H1 (cell line): ENCODE results near the gene DCK. TPM values are rescaled to one million over a fixed set of nuclear protein-coding genes. Genes with fewer than 3 reads are reported as not detected.

Experiments used
- ASH2L ChIP-seq: fragments of 200-600, 300-600 bp; sonication (generic); IDR thresholded peaks from one replicate; pipeline ENCODE4 v1.7.1; 2017; ENCODE audit warnings: low read length
- CBX8 ChIP-seq: fragments of 300-800, 300-1000 bp; sonication (generic); IDR thresholded peaks from 2 replicates; pipeline ENCODE4 v1.7.1; 2016; ENCODE audit warnings: low read depth, low read length, borderline replicate concordance
- CEBPB ChIP-seq: IDR thresholded peaks from 2 replicates; pipeline ENCODE4 v1.6.1; 2012; ENCODE audit warnings: low read depth, low read length
- CHD1 ChIP-seq: IDR thresholded peaks from 2 replicates; pipeline ENCODE4 v1.6.1; 2012; ENCODE audit warnings: low read depth, low read length, improper control_type of control experiment
- CTBP2 ChIP-seq: IDR thresholded peaks from 2 replicates; pipeline ENCODE4 v1.7.0; 2011; ENCODE audit warnings: borderline replicate concordance, mild to moderate bottlenecking, moderate library complexity, mixed read lengths, low read length; ENCODE audit not compliant: insufficient read depth, insufficient read length
- FOSL1 ChIP-seq: IDR thresholded peaks from 2 replicates; pipeline ENCODE4 v1.6.1; 2011; ENCODE audit warnings: mild to moderate bottlenecking, low read depth, low read length, moderate library complexity; ENCODE audit not compliant: insufficient read depth
- JUN ChIP-seq: IDR thresholded peaks from 2 replicates; pipeline ENCODE4 v1.6.1; 2011; ENCODE audit warnings: low read depth, mild to moderate bottlenecking, improper control_type of control experiment, low read length
- JUND ChIP-seq: IDR thresholded peaks from 2 replicates; pipeline ENCODE4 v1.6.1; 2011; ENCODE audit warnings: mild to moderate bottlenecking, improper control_type of control experiment, low read length
- KDM5A ChIP-seq: fragments of 200-600 bp; IDR thresholded peaks from 2 replicates; pipeline ENCODE4 v1.7.1; 2012; ENCODE audit warnings: mild to moderate bottlenecking, low read length, inconsistent platforms, mixed read lengths
- MAFK ChIP-seq: IDR thresholded peaks from 2 replicates; pipeline ENCODE4 v1.6.1; 2012; ENCODE audit warnings: low read depth, mild to moderate bottlenecking, improper control_type of control experiment, low read length
- NANOG ChIP-seq: IDR thresholded peaks from 2 replicates; pipeline ENCODE4 v1.6.1; 2011; ENCODE audit warnings: low read length, low read depth, mild to moderate bottlenecking, inconsistent platforms; ENCODE audit not compliant: insufficient read depth, poor library complexity, severe bottlenecking
- PHF8 ChIP-seq: fragments of 200-600 bp; sonication (generic); conservative IDR thresholded peaks from 2 replicates; pipeline ENCODE4 v1.7.1; 2012; ENCODE audit warnings: low read depth, mild to moderate bottlenecking, inconsistent platforms, low read length, moderate library complexity
- POLR2A ChIP-seq, 2 experiments: IDR thresholded peaks; 1 replicate in 1 of 2; 2 replicates in 1 of 2; pipeline ENCODE4 v1.6.1; 2011; ENCODE audit warnings: low read depth in 2 of 2, low read length in 2 of 2, mild to moderate bottlenecking in 2 of 2; ENCODE audit errors: control extremely low read depth in 1 of 2
- POU5F1 ChIP-seq: IDR thresholded peaks from 2 replicates; pipeline ENCODE4 v1.6.1; 2011; ENCODE audit warnings: low read depth, mild to moderate bottlenecking, low read length, moderate library complexity
- RBBP5 ChIP-seq: IDR thresholded peaks from 2 replicates; pipeline ENCODE4 v1.7.1; 2012; ENCODE audit warnings: low read depth, mild to moderate bottlenecking, inconsistent platforms, low read length, moderate library complexity, borderline replicate concordance
- SAP30 ChIP-seq: fragments of 300-600 bp; sonication (generic); IDR thresholded peaks from 2 replicates; pipeline ENCODE4 v1.7.1; 2012; ENCODE audit warnings: low read length, moderate library complexity, mild to moderate bottlenecking, inconsistent platforms; ENCODE audit not compliant: insufficient read depth, insufficient replicate concordance
- SIN3A ChIP-seq, 2 experiments: IDR thresholded peaks in 1 of 2; conservative IDR thresholded peaks in 1 of 2; 2 replicates each; pipeline ENCODE4 v1.6.1; 2011 to 2012; ENCODE audit warnings: low read length in 2 of 2, improper control_type of control experiment in 1 of 2, low read depth in 1 of 2, mild to moderate bottlenecking in 1 of 2
- SIRT6 ChIP-seq: IDR thresholded peaks from one replicate; pipeline ENCODE4 v1.7.1; 2012; ENCODE audit warnings: low read length, inconsistent platforms
- SIX5 ChIP-seq: IDR thresholded peaks from 2 replicates; pipeline ENCODE4 v1.6.1; 2011; ENCODE audit warnings: mild to moderate bottlenecking, low read depth, low read length
- SRF ChIP-seq: IDR thresholded peaks from 2 replicates; pipeline ENCODE4 v1.6.1; 2011; ENCODE audit warnings: mild to moderate bottlenecking, low read depth, low read length, moderate library complexity
- SUZ12 ChIP-seq: fragments of 200-600 bp; sonication (generic); IDR thresholded peaks from 2 replicates; pipeline ENCODE4 v1.6.1; 2012; ENCODE audit warnings: mild to moderate bottlenecking, inconsistent platforms, low read length, moderate library complexity, mixed read lengths
- TAF1 ChIP-seq: IDR thresholded peaks from 2 replicates; pipeline ENCODE4 v1.6.1; 2011; ENCODE audit warnings: mild to moderate bottlenecking, low read depth, low read length
- USF2 ChIP-seq: IDR thresholded peaks from 2 replicates; pipeline ENCODE4 v1.6.1; 2011; ENCODE audit warnings: low read length, improper control_type of control experiment
- YY1 ChIP-seq: IDR thresholded peaks from 2 replicates; pipeline ENCODE4 v1.6.1; 2011; ENCODE audit warnings: low read depth, mild to moderate bottlenecking, low read length
- polyA plus RNA-seq, 7 experiments: library from polyadenylated mRNA; depleted of rRNA in 3 of 7; stranded (reverse) in 5 of 7; unstranded in 2 of 7; fragments of >200 nt in 5 of 7; fragments of 200-250 nt in 2 of 7; gene quantifications; 1 replicate in 5 of 7; 2 replicates in 1 of 7; 4 replicates in 1 of 7; pipeline versions ENCODE4 v1.2.1 to v1.2.3, GENCODE V29; 2011 to 2013; ENCODE audit warnings: missing spikeins in 2 of 7, mixed read lengths in 2 of 7
- total RNA-seq: library from RNA; stranded (reverse); fragmentation: NEBNext Ultra II Directional; extraction: Animal tissue kit (Norgen Biotek cat#: 25700); gene quantifications from 2 replicates; pipeline ENCODE4 v1.2.1, GENCODE V29; 2021

Gene DCK
- total and polyA plus RNA-seq, 2 of the 8 experiments (the other 6 are each of a cell fraction or from before 2014, with no cell fraction given) = 4.8 to 18.1 TPM

- TF ChIP-seq POU5F1 (no peak), USF2 (peak; percentile 96), YY1 (no peak; the same call in 1 of the 2 replicates), NANOG (no peak), POLR2A (IDR thresholded peaks at IDR 0.05; ENCODE audit: control extremely low read depth in 1 of 2, low read depth in 2 of 2, low read length in 2 of 2) (peak; percentile 82 to 88), SAP30 (no peak), SRF (no peak), CTBP2 (no peak), CBX8 (no peak), JUN (no peak), KDM5A (0 out of 2 replicates have a peak, but pooled peaks have one; percentile 21), TAF1 (peak; percentile 82), PHF8 (peak; percentile 86), JUND (no peak), MAFK (no peak), ASH2L (peak; percentile 89), FOSL1 (0 out of 2 replicates have a peak, but pooled peaks have one; percentile 33), SIN3A (conservative IDR thresholded peaks at IDR 0.05 in 1 of 2, IDR thresholded peaks at IDR 0.05 in 1 of 2; ENCODE audit: low read depth in 1 of 2, low read length in 2 of 2) (no peak; a peak in 1 of 4 replicates), SIRT6 (no peak), CEBPB (no peak), CHD1 (no peak), SUZ12 (no peak), SIX5 (no peak), RBBP5 (peak; percentile 94)
Measured at GRCh38 chr4:70993181-70994068, at the start of gene DCK (continued).
